Transverse colon (tissue), 4 donors: ENCODE results near the gene CFAP58. TPM values are rescaled to one million over a fixed set of nuclear protein-coding genes. Genes with fewer than 3 reads are reported as not detected.

Source experiments
- DNase-seq: peaks from one replicate; pipeline ENCODE4 v3.0.0-alpha.2; 2019
- H3K27ac ChIP-seq, 4 donors: fragments of 200-600 bp; sonication (generic); 2 replicates each; pipeline ENCODE4 v1.5.1; 2016 to 2018; ENCODE audit warnings: inconsistent platforms in 4 of 4
- H3K27me3 ChIP-seq: fragments of 200-600 bp; sonication (generic); 2 replicates; pipeline ENCODE4 v1.5.1; 2017; ENCODE audit warnings: inconsistent platforms
- H3K36me3 ChIP-seq, 4 donors: fragments of 200-600 bp; sonication (generic); 2 replicates each; pipeline ENCODE4 v1.5.1; 2017 to 2019; ENCODE audit warnings: inconsistent platforms in 4 of 4
- H3K4me1 ChIP-seq, 4 donors: fragments of 200-600 bp; sonication (generic); 2 replicates each; pipeline ENCODE4 v1.5.1; 2017 to 2020; ENCODE audit warnings: inconsistent platforms in 4 of 4
- H3K4me3 ChIP-seq, 4 donors: fragments of 200-600 bp; sonication (generic); 1 replicate in 1 of 4; 2 replicates in 3 of 4; pipeline versions ENCODE4 v1.5.1 to v1.6.1; 2017 to 2019; ENCODE audit warnings: inconsistent platforms in 4 of 4
- H3K9me3 ChIP-seq, 2 donors: fragments of 200-600 bp; sonication (generic); 2 replicates each; pipeline ENCODE4 v1.5.1; 2017 to 2019; ENCODE audit warnings: inconsistent platforms in 2 of 2
- EP300 ChIP-seq: sonication (generic); formaldehyde crosslinking; IDR thresholded peaks from one replicate; pipeline ENCODE4 v1.6.1; 2017; ENCODE audit warnings: antibody characterized with exemption, low read depth
- POLR2A ChIP-seq: fragments of 450-650 bp; IDR thresholded peaks from one replicate; pipeline ENCODE4 v1.6.1; 2016; ENCODE audit warnings: antibody characterized with exemption, mild to moderate bottlenecking, moderate library complexity
- POLR2AphosphoS5 ChIP-seq, 3 donors: sonication (generic); formaldehyde crosslinking; IDR thresholded peaks; one replicate each; pipeline ENCODE4 v1.6.1; 2016; ENCODE audit warnings: antibody characterized with exemption in 3 of 3
- WGBS, 2 donors: methylation state at CpG; one replicate each; pipeline ENCODE4 v1.1.5; 2018; ENCODE audit warnings: low coverage in 1 of 2; 5-methylcytosine and 5-hydroxymethylcytosine counted together
- in situ Hi-C, 4 donors: fragments of 200-750 bp; cut with MboI; loops; one replicate each; pipeline versions ENCODE4 v1.15.0 to v1.15.1; 2017; ENCODE audit warnings: low sequenced_read_pairs in 3 of 4, low pct_ligation_motif_present in 1 of 4, low pct_unique_long_range_greater_than_20kb in 1 of 4
- intact Hi-C: fragments of 100-400 bp; cut with DNase I; formaldehyde crosslinking; loops from one replicate; pipeline ENCODE4 v1.15.1; 2023; ENCODE audit warnings: low total_unique reads
- total RNA-seq, 4 donors: library from RNA; depleted of rRNA; stranded (reverse); fragments of >200 nt; gene quantifications; one replicate each; pipeline ENCODE4 v1.1.0, GENCODE V29; 2016
- TF ChIP-seq, protein P1 (sequence below), 5 experiments: fragments of 200-600 bp in 3 of 5; fragments of 450-650 bp in 2 of 5; sonication (generic) in 3 of 5; IDR thresholded peaks; 1 replicate in 2 of 5; 2 replicates in 3 of 5; pipeline ENCODE4 v1.5.1; 2016 to 2017; ENCODE audit warnings: antibody characterized with exemption in 5 of 5, inconsistent platforms in 3 of 5, mild to moderate bottlenecking in 2 of 5, moderate library complexity in 1 of 5

Gene CFAP58
- total RNA-seq, 4 donors from 2014 or later = 0.16 to 0.27 TPM; not detected in 2

DNA sequence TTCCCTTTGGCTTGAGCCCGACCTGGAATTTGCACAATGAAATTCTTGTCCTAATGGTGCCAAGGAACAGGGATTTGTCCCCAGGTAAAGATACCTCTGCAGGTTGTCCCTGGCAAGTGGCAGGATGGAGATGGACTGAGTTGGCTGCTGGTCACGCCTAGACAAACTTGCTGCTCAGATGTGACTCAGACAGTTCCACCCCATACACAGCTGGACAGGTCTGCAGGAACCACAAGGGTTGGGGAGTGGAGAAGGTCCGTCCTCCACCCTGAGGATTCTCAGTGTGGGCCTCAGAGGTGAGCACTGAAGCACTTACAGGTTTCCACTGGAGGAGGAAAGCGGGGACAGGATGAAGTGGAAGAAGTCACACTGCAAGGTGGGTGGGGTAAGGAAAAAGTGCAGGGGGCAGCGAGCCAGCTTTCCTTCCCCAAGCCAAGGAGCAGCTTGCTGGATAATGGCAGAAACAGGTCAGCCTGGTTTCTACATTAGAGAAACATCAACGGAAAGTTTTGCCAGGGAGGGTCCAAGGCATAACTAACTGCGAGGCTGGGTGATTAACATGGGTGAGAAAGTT lies 35.8 kb upstream of the CFAP58 start:
- Histone ChIP-seq H3K4me3 (no peak overlapping the region), H3K27ac (peak overlapping the region; percentile 3 to 46 (median 26)), H3K27me3 (no peaks in the 10 kb centered on the region), H3K9me3 (no peaks in the 10 kb centered on the region), H3K4me1 (peaks cover 13 to 47% (median 35%) of the 10 kb centered on the region in 4 donors), H3K36me3 (peaks cover 0 to 25% (median 9%) of the 10 kb centered on the region in 4 donors)
- intact Hi-C loops = no loop called here
- no peak for TF ChIP-seq POLR2AphosphoS5 (IDR thresholded peaks at IDR 0.05)
- no peak for TF ChIP-seq EP300
- TF ChIP-seq, protein P1, sequence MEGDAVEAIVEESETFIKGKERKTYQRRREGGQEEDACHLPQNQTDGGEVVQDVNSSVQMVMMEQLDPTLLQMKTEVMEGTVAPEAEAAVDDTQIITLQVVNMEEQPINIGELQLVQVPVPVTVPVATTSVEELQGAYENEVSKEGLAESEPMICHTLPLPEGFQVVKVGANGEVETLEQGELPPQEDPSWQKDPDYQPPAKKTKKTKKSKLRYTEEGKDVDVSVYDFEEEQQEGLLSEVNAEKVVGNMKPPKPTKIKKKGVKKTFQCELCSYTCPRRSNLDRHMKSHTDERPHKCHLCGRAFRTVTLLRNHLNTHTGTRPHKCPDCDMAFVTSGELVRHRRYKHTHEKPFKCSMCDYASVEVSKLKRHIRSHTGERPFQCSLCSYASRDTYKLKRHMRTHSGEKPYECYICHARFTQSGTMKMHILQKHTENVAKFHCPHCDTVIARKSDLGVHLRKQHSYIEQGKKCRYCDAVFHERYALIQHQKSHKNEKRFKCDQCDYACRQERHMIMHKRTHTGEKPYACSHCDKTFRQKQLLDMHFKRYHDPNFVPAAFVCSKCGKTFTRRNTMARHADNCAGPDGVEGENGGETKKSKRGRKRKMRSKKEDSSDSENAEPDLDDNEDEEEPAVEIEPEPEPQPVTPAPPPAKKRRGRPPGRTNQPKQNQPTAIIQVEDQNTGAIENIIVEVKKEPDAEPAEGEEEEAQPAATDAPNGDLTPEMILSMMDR (IDR thresholded peaks at IDR 0.05) = no peak
- in situ Hi-C loops = no loop called here
- DNase-seq = no peak
- WGBS, 2 donors = 82 to 92% methylated on average over 2 to 7 of the region's 7 CpGs

DNA sequence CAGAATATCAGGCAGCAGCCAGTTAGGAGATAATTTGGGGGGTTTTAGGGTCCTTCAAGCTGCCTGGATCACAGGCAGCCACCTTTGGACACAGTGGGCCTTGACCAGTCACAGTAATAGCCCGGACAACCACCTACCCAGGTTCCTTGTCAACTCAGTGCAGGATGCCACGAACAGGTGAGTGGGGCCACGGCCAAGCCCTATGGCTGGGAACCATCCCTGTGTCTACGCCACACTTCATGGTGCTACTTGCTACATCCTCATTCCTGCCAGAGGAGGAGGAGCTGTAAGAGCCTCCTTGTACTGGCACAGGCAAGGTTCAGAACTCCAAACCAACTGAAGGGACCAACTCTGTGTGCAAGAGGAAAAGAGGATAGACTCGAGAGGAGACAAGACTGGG lies 35.3 kb upstream of the CFAP58 start:
- no peak for TF ChIP-seq POLR2AphosphoS5 (IDR thresholded peaks at IDR 0.05)
- TF ChIP-seq EP300 = no peak
- H3K4me1 ChIP-seq = peaks cover 17 to 52% (median 35%) of the 10 kb centered on the region in 4 donors
- peak overlapping the region in 1 of 4 donors; percentile 46 for H3K27ac ChIP-seq
- in situ Hi-C loops (no loop called here), intact Hi-C loops (no loop called here)
- no peak overlapping the region for H3K4me3 ChIP-seq
- no peak for DNase-seq
- 86 to 91% methylated on average over 1 to 5 of the region's 5 CpGs for WGBS, 2 donors
- no peaks in the 10 kb centered on the region for H3K9me3 ChIP-seq
- peaks cover 0 to 20% (median 7%) of the 10 kb centered on the region in 4 donors for H3K36me3 ChIP-seq
- no peaks in the 10 kb centered on the region for H3K27me3 ChIP-seq

DNA sequence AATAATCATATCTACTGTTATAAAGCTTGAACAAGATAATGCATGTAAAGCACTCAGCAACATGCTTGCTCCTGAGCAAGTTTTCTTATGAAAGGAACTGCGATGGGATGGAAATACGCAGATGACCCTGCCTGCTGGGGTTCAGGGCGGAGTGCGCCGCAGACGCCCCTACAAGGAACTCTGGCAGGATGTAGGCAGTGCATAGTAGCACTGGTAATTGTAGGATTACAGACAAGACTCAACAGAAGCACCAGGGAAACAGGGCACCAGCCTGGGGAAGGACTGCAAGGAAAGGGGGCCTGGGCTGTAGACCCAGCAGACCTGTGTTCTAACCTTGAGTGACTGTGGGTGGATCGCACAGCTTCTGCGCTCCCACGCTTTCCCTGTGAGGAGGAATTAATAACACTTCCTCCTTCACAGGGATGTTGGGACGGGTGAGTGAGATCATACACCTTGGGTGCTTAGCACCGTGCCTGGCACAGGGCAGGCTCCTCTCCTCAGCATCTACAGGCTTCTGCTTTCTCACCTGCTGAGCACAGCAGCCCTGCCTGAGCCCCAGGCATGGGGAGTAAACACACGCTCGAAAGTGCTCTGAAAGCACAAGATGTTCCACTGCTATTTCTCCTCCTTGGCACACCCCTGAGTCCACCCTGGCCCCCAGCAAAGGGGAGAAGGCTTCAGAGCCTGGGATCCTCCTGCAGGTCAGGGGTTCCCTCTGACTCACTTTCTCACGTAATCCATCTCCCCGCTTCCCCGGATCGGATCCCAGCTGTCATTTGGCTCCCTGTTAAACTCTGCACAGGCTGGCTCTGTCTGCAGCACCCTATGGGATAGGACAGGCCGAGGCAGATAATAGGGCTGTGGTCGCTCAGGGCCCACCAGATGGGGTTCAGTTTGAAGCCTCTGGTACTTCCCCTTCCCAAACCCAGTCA lies 34.6 kb upstream of the CFAP58 start:
- peak overlapping the region in 2 of 4 donors; percentile 18 to 27 for H3K27ac ChIP-seq
- H3K9me3 ChIP-seq = no peaks in the 10 kb centered on the region
- no peak overlapping the region for H3K4me3 ChIP-seq
- DNase-seq = no peak
- in situ Hi-C loops (no loop called here), intact Hi-C loops (no loop called here)
- no peaks in the 10 kb centered on the region for H3K27me3 ChIP-seq
- H3K4me1 ChIP-seq = peaks cover 19 to 59% (median 37%) of the 10 kb centered on the region in 4 donors
- peaks cover 0 to 12% (median 5%) of the 10 kb centered on the region in 4 donors for H3K36me3 ChIP-seq
- no peak for TF ChIP-seq POLR2A
- peak in 1 of 3 donors; percentile 18 for TF ChIP-seq POLR2AphosphoS5 (IDR thresholded peaks at IDR 0.05)
- 83 to 90% methylated on average over 6 to 19 of the region's 19 CpGs for WGBS, 2 donors

DNA sequence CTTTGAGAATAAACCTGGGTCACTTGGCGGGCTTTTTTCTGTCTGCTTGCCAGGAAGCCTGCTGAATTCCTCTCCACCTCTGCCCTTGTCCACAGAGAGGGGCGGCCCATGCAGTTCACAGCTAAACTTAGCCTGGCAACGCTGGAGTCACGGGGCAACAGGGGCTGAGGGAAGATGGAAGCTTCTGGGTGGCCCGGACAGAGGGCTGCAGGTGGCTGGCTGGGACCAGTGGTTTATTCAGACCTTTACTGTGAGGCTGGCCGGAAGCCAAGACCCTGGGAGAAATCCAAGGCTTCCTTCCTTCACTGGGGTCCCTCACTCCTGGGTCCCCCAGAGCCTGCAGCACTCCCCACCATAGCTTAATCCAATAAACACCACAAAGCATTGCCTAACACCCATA lies 32.4 kb upstream of the CFAP58 start:
- no peak overlapping the region for H3K27ac ChIP-seq
- H3K27me3 ChIP-seq = no peaks in the 10 kb centered on the region
- 81% methylated on average over 6 of the region's 6 CpGs; no CpG with 5 or more reads in 1 of the 2 donors for WGBS, 2 donors
- TF ChIP-seq, protein P1 (IDR thresholded peaks at IDR 0.05) = no peak
- TF ChIP-seq POLR2A (no peak), POLR2AphosphoS5 (IDR thresholded peaks at IDR 0.05) (no peak), EP300 (no peak)
- H3K36me3 ChIP-seq = no peaks in the 10 kb centered on the region
- intact Hi-C loops (no loop called here), in situ Hi-C loops (no loop called here)
- DNase-seq = no peak
- H3K4me1 ChIP-seq = peaks cover 23 to 80% (median 49%) of the 10 kb centered on the region in 4 donors
- H3K9me3 ChIP-seq = no peaks in the 10 kb centered on the region
- no peak overlapping the region for H3K4me3 ChIP-seq
